ENCODE results near the gene HELZ. TPM values are rescaled to one million over a fixed set of nuclear protein-coding genes. Genes with fewer than 3 reads are reported as not detected.
A peak's percentile ranks its signal among the peaks of the same experiment; 100 is the strongest.

The HELZ gene
- polyA plus RNA-seq, 1 of the 3 experiments (the other 2 are of a cell fraction): 4.3 TPM

- H3K79me2 ChIP-seq (ENCODE audit: insufficient read depth): no peaks in the 10 kb centered on the region
- H3F3A ChIP-seq (replicated peaks; ENCODE audit: insufficient read depth): peaks cover 10% of the 10 kb centered on the region
- H3K27ac ChIP-seq (ENCODE audit: low read depth in 2 of 2, low read length in 1 of 2): peak overlapping the region in 1 of 2 experiments; percentile 99; a peak in 2 of 4 replicates
- H3K36me3 ChIP-seq (replicated peaks in 1 of 2; ENCODE audit: control insufficient read depth in 1 of 2, insufficient read depth in 2 of 2, low read length in 1 of 2): peaks cover 45 to 50% of the 10 kb centered on the region in 2 experiments
- H3K4me1 ChIP-seq (ENCODE audit: control insufficient read depth in 1 of 2, insufficient read depth in 2 of 2, low read depth in 1 of 2, low read length in 1 of 2): peaks cover 4 to 45% of the 10 kb centered on the region in 2 experiments; a peak in 3 of 4 replicates
- H2AFZ ChIP-seq (ENCODE audit: low read depth): no peak overlapping the region
- H3K9ac ChIP-seq: no peak overlapping the region
- H4K20me1 ChIP-seq (ENCODE audit: insufficient read depth): no peaks in the 10 kb centered on the region
- no peak for TF ChIP-seq GATA2 (CRISPR knock-in tag; IDR thresholded peaks at IDR 0.05)
- no peak for TF ChIP-seq SIN3A (IDR thresholded peaks at IDR 0.05; ENCODE audit: borderline replicate concordance, low read depth, low read length)
- TF ChIP-seq NRF1 (IDR thresholded peaks at IDR 0.05; ENCODE audit: low read depth, low read length): no peak
- no peak for TF ChIP-seq GABPA (IDR thresholded peaks at IDR 0.05; ENCODE audit: low read depth)
- no peak for TF ChIP-seq RFX5 (IDR thresholded peaks at IDR 0.05; ENCODE audit: low read length)
- no peak for TF ChIP-seq FOXJ3 (CRISPR knock-in tag; IDR thresholded peaks at IDR 0.05)
- TF ChIP-seq, protein P1, sequence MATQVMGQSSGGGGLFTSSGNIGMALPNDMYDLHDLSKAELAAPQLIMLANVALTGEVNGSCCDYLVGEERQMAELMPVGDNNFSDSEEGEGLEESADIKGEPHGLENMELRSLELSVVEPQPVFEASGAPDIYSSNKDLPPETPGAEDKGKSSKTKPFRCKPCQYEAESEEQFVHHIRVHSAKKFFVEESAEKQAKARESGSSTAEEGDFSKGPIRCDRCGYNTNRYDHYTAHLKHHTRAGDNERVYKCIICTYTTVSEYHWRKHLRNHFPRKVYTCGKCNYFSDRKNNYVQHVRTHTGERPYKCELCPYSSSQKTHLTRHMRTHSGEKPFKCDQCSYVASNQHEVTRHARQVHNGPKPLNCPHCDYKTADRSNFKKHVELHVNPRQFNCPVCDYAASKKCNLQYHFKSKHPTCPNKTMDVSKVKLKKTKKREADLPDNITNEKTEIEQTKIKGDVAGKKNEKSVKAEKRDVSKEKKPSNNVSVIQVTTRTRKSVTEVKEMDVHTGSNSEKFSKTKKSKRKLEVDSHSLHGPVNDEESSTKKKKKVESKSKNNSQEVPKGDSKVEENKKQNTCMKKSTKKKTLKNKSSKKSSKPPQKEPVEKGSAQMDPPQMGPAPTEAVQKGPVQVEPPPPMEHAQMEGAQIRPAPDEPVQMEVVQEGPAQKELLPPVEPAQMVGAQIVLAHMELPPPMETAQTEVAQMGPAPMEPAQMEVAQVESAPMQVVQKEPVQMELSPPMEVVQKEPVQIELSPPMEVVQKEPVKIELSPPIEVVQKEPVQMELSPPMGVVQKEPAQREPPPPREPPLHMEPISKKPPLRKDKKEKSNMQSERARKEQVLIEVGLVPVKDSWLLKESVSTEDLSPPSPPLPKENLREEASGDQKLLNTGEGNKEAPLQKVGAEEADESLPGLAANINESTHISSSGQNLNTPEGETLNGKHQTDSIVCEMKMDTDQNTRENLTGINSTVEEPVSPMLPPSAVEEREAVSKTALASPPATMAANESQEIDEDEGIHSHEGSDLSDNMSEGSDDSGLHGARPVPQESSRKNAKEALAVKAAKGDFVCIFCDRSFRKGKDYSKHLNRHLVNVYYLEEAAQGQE (IDR thresholded peaks at IDR 0.05; ENCODE audit: low read depth, low read length): no peak
- TF ChIP-seq MEF2A (IDR thresholded peaks at IDR 0.05; ENCODE audit: borderline replicate concordance, low read depth): no peak
- TF ChIP-seq YY1 (IDR thresholded peaks at IDR 0.05; ENCODE audit: low read depth): no peak
- TF ChIP-seq IRF3 (IDR thresholded peaks at IDR 0.05; ENCODE audit: low read depth, low read length): no peak
- no peak for TF ChIP-seq EP300 (IDR thresholded peaks at IDR 0.05; ENCODE audit: borderline replicate concordance in 1 of 2, low read depth in 1 of 2, low read length in 1 of 2)
- no peak for TF ChIP-seq ELF1 (IDR thresholded peaks at IDR 0.05)
- TF ChIP-seq FOXM1 (IDR thresholded peaks at IDR 0.05; ENCODE audit: low read depth): no peak
- H3K4me2 ChIP-seq: no peak overlapping the region
- ChIA-PET CTCF (interaction anchor here (0.8 to 1.0 kb wide), 2 partner anchors 34 to 103 kb away, joined by 3 to 4 read pairs; no protein-coding TSS in a partner anchor), POLR2A (interaction anchor here (0.7 to 3.9 kb wide), 3 partner anchors 103 to 158 kb away, joined by 3 to 32 read pairs (median 10); partner anchors contain the start of gene CACNG4)
- H3K27me3 ChIP-seq (ENCODE audit: insufficient read depth): no peaks in the 10 kb centered on the region
- no peaks in the 10 kb centered on the region for H3K9me3 ChIP-seq
- no peaks in the 10 kb centered on the region for H3K9me2 ChIP-seq
- no peak for DNase-seq
- H3K4me3 ChIP-seq (ENCODE audit: low read depth in 2 of 2, low read length in 1 of 2): no peak overlapping the region
Observed at GRCh38 chr17:67123699-67124098, 121.3 kb downstream of the HELZ start.
